Activated CD8-positive, alpha-beta memory T cell treated with anti-CD3 and anti-CD28 coated beads, Interleukin-2, amount 50 U/mL, for 1 hour (primary cell): ENCODE results near the gene IKBKE.
"Not testable (repeated sequence)": the region's sequence is repeated elsewhere in the genome, so short reads cannot be mapped to it uniquely, and the experiment has no call there.

Experiments
- DNase-seq: peaks from one replicate; pipeline ENCODE4 v3.0.0-alpha.2; 2020; ENCODE audit errors: extremely low read depth

The IKBKE gene

GRCh38 chr1:206476058-206476457, 5.8 kb downstream of the IKBKE start:
- no peak for DNase-seq

DNA sequence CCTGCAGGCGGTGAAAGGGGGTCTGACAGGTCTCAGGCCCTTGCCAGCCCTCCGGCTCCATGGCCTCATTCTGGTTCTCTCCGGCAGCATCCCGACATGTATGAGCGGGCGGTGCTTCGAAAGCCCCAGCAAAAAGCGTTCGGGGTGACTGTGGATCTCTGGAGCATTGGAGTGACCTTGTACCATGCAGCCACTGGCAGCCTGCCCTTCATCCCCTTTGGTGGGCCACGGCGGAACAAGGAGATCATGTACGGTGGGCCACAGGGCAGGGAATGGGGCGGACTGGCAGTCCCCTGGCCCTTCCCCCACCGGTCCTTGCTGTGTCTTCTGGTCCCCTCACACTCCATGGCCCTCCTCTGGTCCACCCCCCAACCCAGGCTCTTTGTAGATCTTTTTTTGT, 6.3 kb downstream of the IKBKE start:
- DNase-seq: no peak

DNA sequence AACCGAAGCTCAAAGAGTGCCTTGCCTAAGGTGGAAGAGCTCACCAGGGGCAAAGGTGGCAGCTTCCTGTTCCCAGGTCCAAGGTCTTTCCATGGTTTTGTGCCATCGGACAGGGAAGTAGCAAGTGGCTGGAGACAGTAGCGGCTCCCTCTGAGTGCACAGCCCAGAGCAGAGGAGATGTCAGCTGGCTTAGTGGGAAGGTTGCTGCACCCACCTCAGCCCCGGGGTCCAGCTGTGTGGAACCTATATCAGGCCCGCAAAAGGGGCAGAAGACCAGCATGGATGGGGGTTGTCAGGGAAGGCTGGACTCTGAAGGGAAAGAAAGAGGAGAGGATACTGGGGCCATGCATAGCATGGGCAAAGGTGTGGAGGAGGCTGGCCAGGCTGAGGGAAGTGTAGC, 6.8 kb downstream of the IKBKE start:
- no peak for DNase-seq

DNA sequence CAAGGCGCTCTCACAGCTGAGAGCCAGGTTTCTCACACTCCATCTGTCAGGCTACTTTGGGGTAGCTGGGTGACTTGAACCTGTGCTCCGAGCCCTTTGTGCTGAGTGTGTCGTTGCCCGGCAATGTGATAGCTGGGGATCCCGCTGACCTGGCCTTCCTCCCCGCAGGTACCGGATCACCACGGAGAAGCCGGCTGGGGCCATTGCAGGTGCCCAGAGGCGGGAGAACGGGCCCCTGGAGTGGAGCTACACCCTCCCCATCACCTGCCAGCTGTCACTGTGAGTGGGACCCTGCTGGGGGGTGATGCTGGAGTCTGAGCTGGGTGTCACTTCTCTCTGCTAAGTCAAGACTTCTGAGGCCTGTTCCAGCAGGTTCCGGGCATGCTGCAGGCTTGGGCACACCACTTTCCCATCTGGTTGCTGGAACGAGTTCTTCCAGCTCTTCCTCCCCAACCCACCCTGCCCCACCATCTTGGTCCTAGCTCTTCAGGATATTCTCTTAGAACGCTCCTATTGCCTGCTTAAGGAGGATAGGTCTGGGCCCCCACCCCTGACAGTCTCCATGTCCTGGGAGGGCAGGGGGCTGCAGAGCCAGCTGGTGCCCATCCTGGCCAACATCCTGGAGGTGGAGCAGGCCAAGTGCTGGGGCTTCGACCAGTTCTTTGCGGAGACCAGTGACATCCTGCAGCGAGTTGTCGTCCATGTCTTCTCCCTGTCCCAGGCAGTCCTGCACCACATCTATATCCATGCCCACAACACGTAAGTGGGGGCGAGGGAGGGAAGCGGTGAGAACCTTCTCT, 7.5 kb downstream of the IKBKE start:
- DNase-seq: no peak

- DNase-seq: no peak
These were observed 8.5 kb downstream of the IKBKE start for GRCh38 chr1:206478746-206479145.

DNA sequence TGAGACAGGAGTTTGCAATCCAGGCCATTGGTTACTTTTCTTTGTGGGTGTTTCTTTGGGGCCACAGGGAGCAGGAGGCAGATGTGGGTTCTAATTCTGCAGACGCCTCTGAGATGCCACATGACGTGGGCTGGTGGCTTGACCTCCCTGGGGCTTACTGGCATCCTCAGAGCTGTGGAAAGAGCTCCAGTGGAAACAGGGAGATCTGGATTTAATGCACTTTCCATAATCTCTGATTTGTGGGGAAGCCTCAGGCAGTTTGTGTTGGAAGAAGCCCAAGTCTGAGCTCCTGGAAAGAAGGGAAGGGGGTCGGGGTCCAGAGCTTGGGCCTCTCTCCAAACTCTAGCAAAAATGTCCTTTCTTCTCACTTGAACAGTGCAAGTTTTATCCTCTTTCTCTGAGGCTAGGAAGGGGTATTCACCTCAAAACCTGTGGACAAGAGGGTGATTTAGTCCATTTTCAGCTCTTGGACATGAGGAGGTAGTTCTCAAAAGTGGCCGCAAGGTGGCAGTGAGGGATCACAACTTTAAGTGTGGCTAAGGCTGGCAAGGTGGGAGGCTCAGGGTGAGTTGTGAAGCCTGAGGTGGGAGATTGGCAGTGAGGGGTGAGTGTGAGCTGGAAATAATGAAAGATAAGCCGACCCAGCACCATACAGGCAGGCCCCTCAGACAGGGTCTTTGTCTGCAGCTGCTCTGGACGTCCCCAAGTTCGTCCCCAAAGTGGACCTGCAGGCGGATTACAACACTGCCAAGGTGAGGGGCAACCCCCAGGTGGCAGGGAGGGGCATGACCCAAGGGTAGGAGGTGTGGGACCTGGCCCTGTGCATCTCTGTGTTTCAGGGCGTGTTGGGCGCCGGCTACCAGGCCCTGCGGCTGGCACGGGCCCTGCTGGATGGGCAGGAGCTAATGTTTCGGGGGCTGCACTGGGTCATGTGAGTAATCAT, 9.2 kb downstream of the IKBKE start:
- peak; percentile 51 for DNase-seq

- no peak for DNase-seq
These were observed 9.9 kb downstream of the IKBKE start for GRCh38 chr1:206480211-206480610.

DNA sequence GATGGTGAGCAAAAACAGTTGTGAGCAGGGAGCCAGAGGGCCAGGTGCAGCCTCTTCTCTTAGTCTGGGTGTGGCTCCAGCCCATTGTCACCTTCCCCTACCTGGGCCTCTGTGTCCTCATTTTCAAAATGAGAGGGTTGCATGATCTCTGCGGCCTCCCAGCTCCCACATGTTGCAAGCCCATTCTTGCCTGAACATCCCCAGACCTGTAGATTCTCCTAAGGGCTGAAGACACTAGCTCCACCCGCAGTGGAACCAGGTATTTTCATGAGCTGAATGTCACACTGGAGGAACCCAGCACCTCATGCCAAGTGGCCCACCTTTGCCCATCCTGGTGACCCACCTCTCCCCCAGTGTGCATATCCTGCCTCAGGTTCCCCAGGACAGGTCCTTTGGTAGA, 12.3 kb downstream of the IKBKE start:
- no peak for DNase-seq

GRCh38 chr1:206483864-206484263, 13.6 kb downstream of the IKBKE start:
- DNase-seq: not testable (repeated sequence)

DNA sequence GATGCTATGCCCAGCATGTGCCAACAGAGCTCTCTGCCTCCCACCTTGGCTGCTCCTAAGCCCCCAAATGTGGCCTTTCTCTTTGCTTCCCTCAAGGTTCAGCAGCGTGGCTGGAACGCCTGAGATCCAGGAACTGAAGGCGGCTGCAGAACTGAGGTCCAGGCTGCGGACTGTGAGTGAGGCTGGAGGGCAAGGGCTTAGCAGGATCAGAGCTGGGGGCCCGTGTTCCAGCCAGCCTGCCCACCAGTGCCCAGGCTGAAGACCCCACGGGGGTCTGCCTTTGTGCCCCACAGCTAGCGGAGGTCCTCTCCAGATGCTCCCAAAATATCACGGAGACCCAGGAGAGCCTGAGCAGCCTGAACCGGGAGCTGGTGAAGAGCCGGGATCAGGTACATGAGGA, 14.6 kb downstream of the IKBKE start:
- no peak for DNase-seq

- no peak for DNase-seq
These were observed 16.9 kb downstream of the IKBKE start for GRCh38 chr1:206486995-206487788.

- no peak for DNase-seq
These were observed 17.7 kb downstream of the IKBKE start for GRCh38 chr1:206487970-206488369.

GRCh38 chr1:206488466-206488865, 18.2 kb downstream of the IKBKE start:
- DNase-seq: no peak

DNA sequence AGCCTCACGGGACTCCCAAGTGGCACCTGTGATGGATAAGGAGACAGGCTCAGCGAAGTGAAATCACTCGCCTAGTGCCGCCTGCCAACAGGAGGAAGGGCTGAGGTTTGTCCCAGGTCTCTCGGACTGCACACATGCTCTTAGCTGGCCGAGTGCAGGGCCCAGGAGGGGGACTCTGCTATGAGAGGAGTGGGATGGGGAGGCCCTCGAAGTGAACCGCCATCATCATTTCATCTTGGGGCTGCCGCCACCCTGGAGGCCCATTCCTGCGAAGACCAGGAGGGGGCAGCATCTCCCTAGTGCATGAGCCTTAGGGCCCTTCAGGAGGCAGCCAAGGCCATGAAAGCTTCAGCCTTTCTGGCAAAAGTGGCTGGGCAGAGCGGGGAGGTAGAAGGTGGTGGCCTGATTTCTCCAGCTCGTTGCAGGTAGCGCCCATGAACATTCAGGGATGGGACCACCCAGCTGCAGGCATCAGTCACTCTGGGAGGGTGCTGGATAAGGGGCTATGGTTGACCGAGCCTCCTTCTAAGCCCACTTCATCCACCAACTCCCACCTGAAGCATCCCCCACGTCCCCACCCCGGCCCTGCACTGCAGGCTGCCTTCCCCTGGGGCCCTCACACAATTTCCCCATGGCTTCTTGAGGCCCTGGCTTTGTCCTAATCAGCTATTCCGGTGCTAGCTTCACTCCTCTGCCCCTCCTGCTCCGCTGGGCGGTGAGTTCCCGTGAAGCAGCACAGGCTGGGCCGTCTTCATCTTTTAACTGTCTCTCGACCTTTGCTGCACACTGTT, 19.9 kb downstream of the IKBKE start:
- peak; percentile 33 for DNase-seq

GRCh38 chr1:206490771-206491405, 20.6 kb downstream of the IKBKE start:
- DNase-seq: no peak

DNA sequence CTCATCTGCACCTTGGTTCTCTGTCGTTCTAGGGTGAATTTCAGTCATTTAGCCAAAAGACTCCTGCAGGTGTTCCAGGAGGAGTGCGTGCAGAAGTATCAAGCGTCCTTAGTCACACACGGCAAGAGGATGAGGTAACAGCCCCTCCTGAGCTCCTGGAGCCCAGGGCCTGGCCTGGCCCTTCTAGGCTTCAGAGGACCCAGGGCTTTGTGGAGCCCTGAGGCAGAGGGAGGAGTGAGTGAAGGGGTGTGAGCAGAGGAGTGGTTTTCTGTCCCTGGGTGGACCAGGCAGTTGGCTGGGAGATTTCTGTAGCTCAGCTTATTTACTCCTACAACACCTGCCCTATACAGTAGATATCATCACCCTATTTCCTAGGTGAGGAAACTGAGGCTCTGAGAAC, 21.3 kb downstream of the IKBKE start:
- DNase-seq: no peak

- DNase-seq: no peak
These were observed 22.3 kb downstream of the IKBKE start for GRCh38 chr1:206492589-206492988.

DNA sequence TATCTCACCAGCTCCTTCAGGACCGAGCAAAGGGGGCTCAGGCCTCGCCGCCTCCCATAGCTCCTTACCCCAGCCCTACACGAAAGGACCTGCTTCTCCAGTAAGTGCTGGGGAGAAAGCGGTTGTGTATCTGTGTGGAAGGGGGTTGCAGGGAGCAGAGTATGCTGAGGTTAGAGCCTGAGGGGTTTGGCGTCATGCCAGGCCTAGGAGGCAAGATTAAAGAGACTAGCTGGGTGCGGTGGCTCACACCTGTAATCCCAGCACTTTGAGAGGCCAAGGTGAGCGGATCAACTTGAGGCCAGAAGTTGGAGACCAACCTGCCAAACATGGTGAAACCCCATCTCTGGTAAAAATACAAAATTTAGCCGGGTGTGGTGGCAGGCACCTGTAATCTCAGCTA, 23.0 kb downstream of the IKBKE start:
- DNase-seq: no peak

GRCh38 chr1:206495011-206495461, 24.8 kb downstream of the IKBKE start:
- no peak for DNase-seq

DNA sequence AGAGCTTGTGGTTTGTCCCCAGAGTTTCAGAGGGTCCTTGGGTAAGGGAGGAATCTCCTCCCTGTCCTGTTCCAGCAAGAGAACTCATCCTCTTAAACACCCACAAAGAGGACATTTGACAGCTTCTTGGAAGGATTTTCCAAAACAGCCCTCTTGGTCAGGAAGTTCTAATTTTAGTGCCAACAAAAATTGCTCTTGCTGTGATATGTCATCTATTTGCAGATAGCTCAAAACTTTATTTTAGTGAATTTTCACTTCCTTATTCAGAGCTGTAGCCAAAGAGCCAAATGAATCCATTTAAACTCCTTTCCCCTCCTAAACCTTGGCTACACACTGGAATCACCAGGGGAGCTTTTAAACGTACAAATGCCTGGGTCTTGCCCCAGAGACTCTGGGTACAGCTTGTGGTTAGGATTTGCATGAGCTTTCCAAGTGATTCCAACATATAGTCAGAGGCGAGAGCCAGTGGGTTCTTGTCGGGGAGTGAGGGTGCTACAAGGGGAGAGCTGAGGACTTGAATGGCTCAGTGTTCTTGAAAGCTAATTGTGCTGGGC, 25.3 kb downstream of the IKBKE start:
- DNase-seq: no peak
